RWPE1 (cell line): ENCODE results near the gene VPS18.

Experiments
- CTCF ChIA-PET: fragments of 350-600 bp; sonication (Branson Sonifier 250); formaldehyde crosslinking; extraction: SDS; loops from one replicate; lab custom pipeline; 2021; lab: Yijun Ruan, JAX
- POLR2A ChIA-PET: fragments of 400-600 bp; formaldehyde crosslinking; extraction: SDS; loops from one replicate; lab custom pipeline; 2020; ENCODE audit warnings: antibody characterized with exemption; ENCODE audit not compliant: low non-redundant PET; lab: Yijun Ruan, JAX
- DNase-seq: peaks from one replicate; pipeline ENCODE4 v3.0.0; 2012; ENCODE audit warnings: low spot score
- H3K27ac ChIP-seq: fragments of 450-650 bp; 2 replicates; pipeline ENCODE4 v1.5.1; 2017
- CTCF ChIP-seq: fragments of 450-650 bp; conservative IDR thresholded peaks from 2 replicates; pipeline ENCODE4 v1.5.1; 2017; ENCODE audit warnings: low read depth, mild to moderate bottlenecking

VPS18 gene

GRCh38 chr15:40931300-40932142, 37.3 kb downstream of the VPS18 start:
- ChIA-PET POLR2A (interaction anchor here (1.1 kb wide), 1 partner anchor 10 kb away, joined by 3 read pairs; no protein-coding TSS in a partner anchor), CTCF (interaction anchor here (0.7 to 2.6 kb wide), 15 partner anchors 10 to 254 kb away, joined by 3 to 26 read pairs (median 5); no protein-coding TSS in a partner anchor)
- DNase-seq: no peak
- TF ChIP-seq CTCF: no peak
- no peak overlapping the region for H3K27ac ChIP-seq

GRCh38 chr15:40932156-40932555, 37.9 kb downstream of the VPS18 start:
- CTCF ChIA-PET: interaction anchor here (0.9 to 1.8 kb wide), 4 partner anchors 9 to 74 kb away, joined by 3 to 8 read pairs (median 4); no protein-coding TSS in a partner anchor
- no peak for TF ChIP-seq CTCF
- POLR2A ChIA-PET: no interaction called here
- no peak overlapping the region for H3K27ac ChIP-seq
- no peak for DNase-seq

GRCh38 chr15:40932649-40933516, 38.6 kb downstream of the VPS18 start:
- ChIA-PET POLR2A (no interaction called here), CTCF (interaction anchor here (0.6 to 1.2 kb wide), 2 partner anchors 9 to 20 kb away, joined by 5 to 6 read pairs; no protein-coding TSS in a partner anchor)
- TF ChIP-seq CTCF: no peak
- no peak overlapping the region for H3K27ac ChIP-seq
- DNase-seq: no peak

GRCh38 chr15:40933517-40933902, 39.3 kb downstream of the VPS18 start:
- H3K27ac ChIP-seq: no peak overlapping the region
- no peak for TF ChIP-seq CTCF
- ChIA-PET CTCF (no interaction called here), POLR2A (no interaction called here)
- no peak for DNase-seq

GRCh38 chr15:40934457-40934856, 40.2 kb downstream of the VPS18 start:
- DNase-seq: no peak
- TF ChIP-seq CTCF: no peak
- H3K27ac ChIP-seq: no peak overlapping the region
- POLR2A ChIA-PET: no interaction called here
- CTCF ChIA-PET: no interaction called here

GRCh38 chr15:40936234-40936708, 42.0 kb downstream of the VPS18 start:
- no peak for DNase-seq
- ChIA-PET POLR2A (no interaction called here), CTCF (no interaction called here)
- H3K27ac ChIP-seq: no peak overlapping the region
- no peak for TF ChIP-seq CTCF
